GM12801 (cell line): ENCODE data around the gene SLC47A2.

Experiments used
- CTCF ChIP-seq: IDR thresholded peaks from one replicate; pipeline ENCODE4 v1.5.1; 2011; ENCODE audit warnings: control low read depth; ENCODE audit not compliant: insufficient read length; ENCODE audit errors: extremely low read depth

SLC47A2 gene

GRCh38 chr17:19744922-19745757 is 28.8 kb upstream of the SLC47A2 start:
- no peak for TF ChIP-seq CTCF

GRCh38 chr17:19744492-19744891 is 28.1 kb upstream of the SLC47A2 start:
- TF ChIP-seq CTCF, result no peak

GRCh38 chr17:19743101-19744100 is 27.0 kb upstream of the SLC47A2 start:
- no peak for TF ChIP-seq CTCF

- TF ChIP-seq CTCF, result no peak
These were observed 26.1 kb upstream of the SLC47A2 start for GRCh38 chr17:19742495-19742894.

GRCh38 chr17:19741832-19742457 is 25.6 kb upstream of the SLC47A2 start:
- TF ChIP-seq CTCF, result no peak

GRCh38 chr17:19740933-19741332 is 24.5 kb upstream of the SLC47A2 start:
- no peak for TF ChIP-seq CTCF
